ENCODE results near the gene HOXB5. TPM values are rescaled to one million over a fixed set of nuclear protein-coding genes. Genes with fewer than 3 reads are reported as not detected.

Gene HOXB5
- total RNA-seq, 1 experiment from 2014 or later: 19.8 TPM

GRCh38 chr17:48624118-48624517, 30.5 kb upstream of the HOXB5 start:
- H3K36me3 ChIP-seq (ENCODE audit: control insufficient read depth in 1 of 2, insufficient read depth in 2 of 2, low read length in 2 of 2): no peaks in the 10 kb centered on the region; a peak in 1 of 4 replicates
- ChIA-PET CTCF (interaction anchor here (0.9 to 1.4 kb wide), 3 partner anchors 316 to 363 kb away, joined by 3 read pairs; no protein-coding TSS in a partner anchor), POLR2A (interaction anchor here (0.6 to 1.8 kb wide), 2 partner anchors 17 to 359 kb away, joined by 3 to 6 read pairs; no protein-coding TSS in a partner anchor), RAD21 (ENCODE audit: low non-redundant PET in 1 of 2, low total read pairs in 2 of 2, uncharacterized antibody in 2 of 2, unreplicated experiment in 2 of 2) (no interaction called here)
- H3K27me3 ChIP-seq (ENCODE audit: insufficient read depth, low read length): no peaks in the 10 kb centered on the region
- no peaks in the 10 kb centered on the region for H4K20me1 ChIP-seq (ENCODE audit: insufficient read depth)
- H3K4me2 ChIP-seq (ENCODE audit: low read length): peak overlapping the region; percentile 98
- H3K9ac ChIP-seq (ENCODE audit: low read length): peak overlapping the region; percentile 95
- no peaks in the 10 kb centered on the region for H3K9me3 ChIP-seq (ENCODE audit: control insufficient read depth in 1 of 2, insufficient read depth in 1 of 2, low read depth in 1 of 2, low read length in 2 of 2)
- ATAC-seq: no peak
- DNase-seq (ENCODE audit: low read depth, low spot score): no peak
- H3K27ac ChIP-seq (ENCODE audit: low read depth, low read length): peak overlapping the region; percentile 95; the same call in 1 of the 2 replicates
- no peak for TF ChIP-seq POLR2AphosphoS5 (IDR thresholded peaks at IDR 0.05; ENCODE audit: low read depth, low read length)
- TF ChIP-seq YY1 (IDR thresholded peaks at IDR 0.05; ENCODE audit: extremely low read depth, insufficient replicate concordance, low read depth, low read length): no peak
- no peak for TF ChIP-seq SIN3A (IDR thresholded peaks at IDR 0.05; ENCODE audit: low read depth)
- no peak for TF ChIP-seq ZFX (IDR thresholded peaks at IDR 0.05)
- TF ChIP-seq ZBTB33 (IDR thresholded peaks at IDR 0.05; ENCODE audit: extremely low read depth, insufficient replicate concordance, low read length): no peak
- TF ChIP-seq EZH2phosphoT487 (IDR thresholded peaks at IDR 0.05; ENCODE audit: borderline replicate concordance): no peak
- no peak for TF ChIP-seq ATF3 (IDR thresholded peaks at IDR 0.05)
- no peak for TF ChIP-seq FOSL1 (IDR thresholded peaks at IDR 0.05; ENCODE audit: low read depth)
- no peak for TF ChIP-seq ZNF274 (IDR thresholded peaks at IDR 0.05; ENCODE audit: low read depth, low read length)
- TF ChIP-seq JUND (IDR thresholded peaks at IDR 0.05): no peak
- no peak for TF ChIP-seq EGR1 (IDR thresholded peaks at IDR 0.05; ENCODE audit: low read depth)
- intact Hi-C loops (cut with micrococcal nuclease): no loop called here
- BruUV-seq (replicated peaks): no TSS peak
- H3K79me2 ChIP-seq (ENCODE audit: insufficient read depth, low read length): peaks cover 42% of the 10 kb centered on the region
- no peak overlapping the region for H2AFZ ChIP-seq (ENCODE audit: low read depth, low read length, poor library complexity, severe bottlenecking)
- no peaks in the 10 kb centered on the region for H3K9me2 ChIP-seq (ENCODE audit: insufficient read depth)
- H3K4me3 ChIP-seq (replicated peaks in 1 of 2; ENCODE audit: low read depth in 1 of 2, low read length in 2 of 2): peak overlapping the region; percentile 81 to 86
- H3K4me1 ChIP-seq (ENCODE audit: control insufficient read depth in 1 of 2, insufficient read depth in 2 of 2, low read length in 2 of 2): peaks cover 15 to 32% of the 10 kb centered on the region in 2 experiments

Measured in HCT116 (cell line).